C4-2B (cell line): ENCODE results near the gene FGGY.

Experiments used
- H3K27ac ChIP-seq: fragments of 450-650 bp; 2 replicates; pipeline ENCODE4 v1.5.1; 2017
- ZFX ChIP-seq: fragments of 450-650 bp; IDR thresholded peaks from 2 replicates; pipeline ENCODE4 v1.6.1; 2017
- TF ChIP-seq, protein P1 (sequence below): fragments of 450-650 bp; conservative IDR thresholded peaks from 2 replicates; pipeline ENCODE4 v1.5.1; 2017; ENCODE audit warnings: mild to moderate bottlenecking

Gene FGGY

DNA sequence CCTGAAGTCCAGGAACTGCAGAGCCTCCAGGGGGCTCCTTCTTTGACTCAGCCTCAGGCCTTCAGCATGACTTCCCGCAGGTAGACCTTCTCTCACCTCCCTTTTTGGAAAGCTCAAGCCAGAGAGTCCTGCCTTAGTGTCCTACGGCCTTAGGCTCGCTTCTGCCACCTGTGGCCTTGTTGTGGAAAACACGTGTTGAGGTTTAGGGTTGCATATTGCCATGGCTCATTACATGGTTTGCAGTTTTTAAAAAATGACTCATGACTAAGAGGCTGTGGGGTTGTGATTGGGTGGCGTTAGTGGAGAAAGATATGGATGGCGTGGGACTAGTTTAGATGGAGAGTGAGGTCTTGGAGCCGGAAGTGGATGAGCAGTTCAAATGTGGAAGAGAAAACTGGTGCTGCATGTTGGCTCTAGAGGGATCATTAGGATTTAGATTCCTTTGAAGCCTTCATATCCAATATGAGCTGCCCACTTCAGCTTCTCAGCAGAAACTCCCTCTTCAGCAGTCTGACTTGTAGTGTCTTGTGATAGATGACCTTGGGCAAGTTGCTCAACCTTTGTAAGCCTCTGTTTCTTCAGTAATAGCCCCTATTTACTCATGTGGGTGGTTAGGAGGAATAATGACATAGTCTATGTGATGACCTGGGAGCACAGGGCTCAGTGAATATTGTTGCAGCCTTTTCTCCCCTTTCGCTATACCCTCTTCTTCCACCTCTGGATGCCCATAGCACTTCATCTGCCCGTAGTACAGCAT is 6.5 kb upstream of the FGGY start:
- TF ChIP-seq, protein P1, sequence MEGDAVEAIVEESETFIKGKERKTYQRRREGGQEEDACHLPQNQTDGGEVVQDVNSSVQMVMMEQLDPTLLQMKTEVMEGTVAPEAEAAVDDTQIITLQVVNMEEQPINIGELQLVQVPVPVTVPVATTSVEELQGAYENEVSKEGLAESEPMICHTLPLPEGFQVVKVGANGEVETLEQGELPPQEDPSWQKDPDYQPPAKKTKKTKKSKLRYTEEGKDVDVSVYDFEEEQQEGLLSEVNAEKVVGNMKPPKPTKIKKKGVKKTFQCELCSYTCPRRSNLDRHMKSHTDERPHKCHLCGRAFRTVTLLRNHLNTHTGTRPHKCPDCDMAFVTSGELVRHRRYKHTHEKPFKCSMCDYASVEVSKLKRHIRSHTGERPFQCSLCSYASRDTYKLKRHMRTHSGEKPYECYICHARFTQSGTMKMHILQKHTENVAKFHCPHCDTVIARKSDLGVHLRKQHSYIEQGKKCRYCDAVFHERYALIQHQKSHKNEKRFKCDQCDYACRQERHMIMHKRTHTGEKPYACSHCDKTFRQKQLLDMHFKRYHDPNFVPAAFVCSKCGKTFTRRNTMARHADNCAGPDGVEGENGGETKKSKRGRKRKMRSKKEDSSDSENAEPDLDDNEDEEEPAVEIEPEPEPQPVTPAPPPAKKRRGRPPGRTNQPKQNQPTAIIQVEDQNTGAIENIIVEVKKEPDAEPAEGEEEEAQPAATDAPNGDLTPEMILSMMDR, result peak; percentile 84
- TF ChIP-seq ZFX, result no peak
- H3K27ac ChIP-seq, result peak overlapping the region; percentile 13; the same call in 1 of the 2 replicates

DNA sequence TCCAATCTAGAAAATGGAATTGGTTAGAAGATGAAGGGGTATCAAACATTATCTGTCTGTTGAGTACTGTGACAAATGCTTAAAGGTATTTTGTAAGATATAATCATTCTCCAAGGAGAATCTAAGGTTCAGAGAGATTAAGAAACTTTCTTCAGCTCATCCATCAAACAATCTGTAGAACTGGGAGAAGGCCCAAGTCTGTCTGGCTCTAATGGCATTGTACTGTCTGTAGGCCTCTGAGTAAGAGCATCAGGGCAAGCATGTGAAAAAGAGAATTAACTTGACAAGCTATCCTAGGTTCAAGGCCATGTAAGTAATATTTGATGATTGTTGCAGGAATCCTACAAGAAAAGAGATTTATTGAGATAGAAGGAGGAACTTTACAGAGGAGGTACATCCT is 5.3 kb upstream of the FGGY start:
- H3K27ac ChIP-seq, result no peak overlapping the region
- no peak for TF ChIP-seq ZFX
- TF ChIP-seq, protein P1, result no peak

DNA sequence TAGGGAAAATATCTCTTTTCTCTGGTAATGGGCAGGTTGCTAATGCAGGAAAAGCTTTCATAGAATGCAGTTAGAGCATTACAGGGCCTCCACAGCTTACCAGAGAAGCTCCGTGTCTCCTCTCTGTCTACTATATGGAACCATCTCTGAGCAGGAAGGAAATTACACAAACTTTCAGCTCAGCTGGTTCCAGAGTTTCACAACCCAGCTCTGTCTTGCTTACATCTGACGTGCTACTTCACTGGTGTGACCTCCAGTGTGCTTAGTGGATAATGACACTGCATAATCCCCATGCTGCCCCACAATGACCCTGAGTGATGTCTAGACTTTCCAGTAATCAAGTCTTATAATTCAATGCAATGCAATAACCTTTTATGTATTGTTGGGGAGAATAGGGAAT is 4.3 kb upstream of the FGGY start:
- no peak overlapping the region for H3K27ac ChIP-seq
- TF ChIP-seq, protein P1, result no peak
- TF ChIP-seq ZFX, result no peak

DNA sequence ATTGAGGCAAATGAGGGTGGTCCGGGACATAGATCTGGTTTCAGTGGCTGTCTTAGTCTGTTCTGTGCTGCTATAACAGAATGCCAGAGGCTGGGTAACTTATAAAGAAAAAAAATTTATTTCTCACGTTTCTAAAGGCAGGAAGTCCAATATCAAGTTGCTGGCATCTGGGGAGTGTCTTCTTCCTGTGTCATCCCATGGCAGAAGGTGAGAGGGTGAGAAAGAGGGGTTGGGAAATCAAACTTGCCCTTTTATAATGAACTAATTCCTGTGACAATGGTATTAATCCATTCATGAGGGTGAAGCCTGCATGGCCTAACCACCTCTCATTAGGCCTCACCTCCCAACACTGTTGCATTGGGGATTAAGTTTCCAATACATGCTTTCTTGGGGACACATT is 3.7 kb upstream of the FGGY start:
- no peak overlapping the region for H3K27ac ChIP-seq

DNA sequence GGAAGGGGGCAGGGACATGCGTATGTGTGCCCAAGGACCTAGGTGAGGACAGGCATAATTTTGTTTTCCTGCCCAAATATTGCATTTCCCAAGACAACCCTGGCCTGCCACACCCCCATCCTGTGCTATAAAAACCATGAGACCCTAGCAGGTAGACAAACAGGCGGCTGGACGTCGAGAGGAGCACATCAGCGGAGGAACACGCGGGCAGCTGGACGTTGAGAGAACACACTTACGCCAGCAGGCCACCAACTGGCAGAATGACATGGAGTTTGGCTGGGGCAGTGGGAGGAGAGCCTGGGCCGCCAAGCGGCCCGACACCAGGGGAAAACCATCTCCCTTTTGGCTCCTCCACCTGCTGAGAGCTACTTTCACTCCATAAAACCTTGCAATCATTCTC is 3.0 kb upstream of the FGGY start:
- no peak for TF ChIP-seq ZFX

More for the DNA sequence above, 3.7 kb upstream of the FGGY start:
- TF ChIP-seq ZFX, result no peak
- TF ChIP-seq, protein P1, result no peak

DNA sequence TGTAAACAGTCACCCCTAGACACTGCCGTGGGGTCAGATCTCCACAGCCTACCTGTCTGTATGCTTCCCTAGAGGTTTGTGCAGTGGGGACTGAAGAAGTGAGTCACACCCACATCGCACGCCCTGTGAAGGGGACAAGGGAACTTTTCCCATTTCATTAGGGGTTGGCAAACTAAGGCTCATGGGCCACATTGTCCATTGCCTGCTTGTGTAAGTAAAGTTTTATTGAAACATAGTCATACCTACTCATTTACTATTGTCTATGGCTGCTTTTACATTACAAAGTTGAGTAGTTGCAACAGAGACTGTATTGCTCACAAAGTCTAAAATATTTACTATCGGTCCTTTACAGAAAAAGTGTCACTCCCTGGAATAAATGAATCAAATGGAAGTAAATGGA is 2.5 kb upstream of the FGGY start:
- H3K27ac ChIP-seq, result no peak overlapping the region
- TF ChIP-seq ZFX, result no peak
- TF ChIP-seq, protein P1, result no peak

More for the DNA sequence above, 3.0 kb upstream of the FGGY start:
- H3K27ac ChIP-seq, result no peak overlapping the region

DNA sequence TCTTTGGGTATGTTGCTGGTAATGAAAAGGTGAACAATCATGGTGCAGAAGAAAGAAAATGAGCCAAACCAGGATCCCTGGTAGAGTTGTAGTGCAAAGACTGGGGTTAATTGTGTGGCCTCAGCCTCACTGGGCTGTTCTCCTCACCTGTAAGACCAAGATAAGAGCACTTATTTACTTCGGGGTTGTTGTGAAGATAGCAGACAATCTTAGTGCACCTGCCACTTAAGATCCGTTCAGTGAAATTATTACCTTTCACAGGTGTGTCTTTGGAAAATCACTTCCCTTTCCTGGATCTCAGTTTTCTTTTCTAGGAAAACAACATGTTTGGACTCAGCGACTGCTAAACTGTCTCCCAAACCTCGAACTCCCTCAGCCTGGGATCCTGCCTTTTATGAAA is 1.3 kb upstream of the FGGY start:
- peak overlapping the region; percentile 70; the same call in 1 of the 2 replicates for H3K27ac ChIP-seq
- TF ChIP-seq ZFX, result no peak
- TF ChIP-seq, protein P1, result no peak

DNA sequence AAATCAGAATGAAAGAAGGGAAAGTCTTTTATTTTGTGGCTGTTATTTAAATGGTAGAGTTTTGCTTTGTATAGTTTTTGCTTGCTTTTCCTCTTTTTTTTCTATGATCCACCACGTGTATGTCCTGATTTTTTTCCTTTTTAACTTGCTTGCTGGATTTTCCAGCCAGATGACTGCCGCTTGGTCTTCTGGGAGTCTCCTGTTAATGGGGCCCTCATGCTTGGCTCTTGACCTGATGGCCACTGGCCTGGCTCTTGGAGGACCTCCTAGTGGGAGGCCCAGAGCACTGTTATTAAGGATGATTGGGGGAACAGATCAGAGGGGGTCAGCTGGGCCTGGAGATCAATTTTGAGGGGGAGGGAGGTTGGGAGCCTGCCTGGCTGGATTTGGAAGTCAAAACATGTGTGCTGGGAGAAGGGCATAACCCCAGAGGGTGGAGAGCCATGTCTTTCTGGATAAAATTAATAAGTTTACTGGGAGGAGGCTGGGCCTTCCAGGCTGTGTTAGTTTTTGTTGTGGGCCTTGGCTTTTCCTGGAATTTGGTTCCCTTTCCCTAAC is 1.2 kb downstream of the FGGY start:
- H3K27ac ChIP-seq, result no peak overlapping the region
- TF ChIP-seq ZFX, result no peak
- TF ChIP-seq, protein P1, result no peak
